GM23338 (cell line): ENCODE results near the gene PKNOX2. TPM values are rescaled to one million over a fixed set of nuclear protein-coding genes. Genes with fewer than 3 reads are reported as not detected.

Source experiments
- ATAC-seq: fragments of 200-7000 bp; cut with Tn5 transposase; 3 replicates; pipeline ENCODE4 v1.9.1; 2020
- DNase-seq: peaks from one replicate; pipeline ENCODE4 v3.0.0-alpha.2; 2015; ENCODE audit warnings: low spot score
- H2AFZ ChIP-seq: fragments of 200-600 bp; sonication (generic); 2 replicates; pipeline ENCODE4 v1.8.0; 2016; ENCODE audit warnings: antibody characterized with exemption, mild to moderate bottlenecking, moderate library complexity
- H3F3A ChIP-seq: fragments of 200-600 bp; sonication (generic); replicated peaks from 2 replicates; pipeline ENCODE4 v1.8.0; 2017; ENCODE audit warnings: antibody characterized with exemption, mixed run types, low read depth
- H3K27ac ChIP-seq: fragments of 200-600 bp; sonication (generic); 2 replicates; pipeline ENCODE4 v1.6.1; 2016; ENCODE audit warnings: low read depth
- H3K27me3 ChIP-seq: fragments of 200-600 bp; sonication (generic); 2 replicates; pipeline ENCODE4 v1.8.0; 2016; ENCODE audit warnings: mild to moderate bottlenecking, mixed run types, moderate library complexity; ENCODE audit not compliant: insufficient read depth
- H3K36me3 ChIP-seq: fragments of 200-600 bp; sonication (generic); 2 replicates; pipeline ENCODE4 v1.8.0; 2016; ENCODE audit warnings: mild to moderate bottlenecking; ENCODE audit not compliant: insufficient read depth
- H3K4me1 ChIP-seq: fragments of 200-600 bp; sonication (generic); 2 replicates; pipeline ENCODE4 v1.8.0; 2016; ENCODE audit warnings: mild to moderate bottlenecking, moderate library complexity; ENCODE audit not compliant: insufficient read depth
- H3K4me2 ChIP-seq: fragments of 200-600 bp; sonication (generic); 2 replicates; pipeline ENCODE4 v1.7.1; 2017; ENCODE audit warnings: mixed run types
- H3K4me3 ChIP-seq: fragments of 200-600 bp; sonication (generic); 2 replicates; pipeline ENCODE4 v1.6.1; 2016; ENCODE audit warnings: mixed run types
- H3K79me2 ChIP-seq: fragments of 200-600 bp; sonication (generic); replicated peaks from 2 replicates; pipeline ENCODE4 v1.8.0; 2017; ENCODE audit warnings: mild to moderate bottlenecking; ENCODE audit not compliant: insufficient read depth
- H3K9me2 ChIP-seq: fragments of 200-600 bp; sonication (generic); 2 replicates; pipeline ENCODE4 v1.8.0; 2017; ENCODE audit not compliant: insufficient read depth
- H4K20me1 ChIP-seq: fragments of 200-600 bp; sonication (generic); replicated peaks from 2 replicates; pipeline ENCODE4 v1.8.0; 2017; ENCODE audit warnings: mild to moderate bottlenecking; ENCODE audit not compliant: insufficient read depth
- H3K27ac Mint-ChIP-seq: 2 replicates; pipeline ENCODE4 v1.8.0; 2020; ENCODE audit warnings: inconsistent platforms, mild to moderate bottlenecking, moderate library complexity, mixed read lengths
- H3K27me3 Mint-ChIP-seq: 3 replicates; pipeline ENCODE4 v1.8.0; 2022; ENCODE audit warnings: low read depth, mild to moderate bottlenecking, moderate library complexity, mixed read lengths, inconsistent platforms; ENCODE audit not compliant: insufficient read depth, poor library complexity
- H3K36me3 Mint-ChIP-seq: 3 replicates; pipeline ENCODE4 v1.8.0; 2021; ENCODE audit warnings: low read depth, mild to moderate bottlenecking, inconsistent platforms, moderate library complexity, mixed read lengths
- H3K4me1 Mint-ChIP-seq: 3 replicates; pipeline ENCODE4 v1.8.0; 2020; ENCODE audit warnings: mild to moderate bottlenecking, inconsistent platforms, mixed read lengths
- H3K4me3 Mint-ChIP-seq: 3 replicates; pipeline ENCODE4 v1.8.0; 2021; ENCODE audit warnings: moderate library complexity, mild to moderate bottlenecking, inconsistent platforms, mixed read lengths
- H3K9me3 Mint-ChIP-seq: 3 replicates; pipeline ENCODE4 v1.8.0; 2020; ENCODE audit warnings: moderate library complexity, mild to moderate bottlenecking, inconsistent platforms, mixed read lengths
- CTCF ChIP-seq, 2 experiments: fragments of 200-600 bp in 1 of 2; sonication (generic) in 1 of 2; conservative IDR thresholded peaks; 2 replicates each; pipeline versions ENCODE4 v1.5.1 to v1.6.1; 2016 to 2017; ENCODE audit warnings: antibody characterized with exemption in 2 of 2, low read depth in 2 of 2, mild to moderate bottlenecking in 2 of 2, moderate library complexity in 1 of 2
- EZH2 ChIP-seq: fragments of 200-600 bp; sonication (generic); IDR thresholded peaks from one replicate; pipeline ENCODE4 v1.8.0; 2017; ENCODE audit warnings: antibody characterized with exemption, mild to moderate bottlenecking, low read depth; ENCODE audit not compliant: unreplicated experiment
- JUNB ChIP-seq: IDR thresholded peaks from one replicate; pipeline ENCODE4 v1.6.1; 2016; ENCODE audit warnings: antibody characterized with exemption; ENCODE audit not compliant: unreplicated experiment
- NANOG ChIP-seq: IDR thresholded peaks from 2 replicates; pipeline ENCODE4 v1.6.1; 2016; ENCODE audit warnings: antibody characterized with exemption, borderline replicate concordance
- ZNF331 ChIP-seq: fragments of 250-450 bp; sonication (Bioruptor Pico); IDR thresholded peaks from 2 replicates; pipeline ENCODE4 v1.5.0; 2020; ENCODE audit warnings: low read depth, mild to moderate bottlenecking, moderate library complexity
- ZNF462 ChIP-seq: fragments of 250-450 bp; sonication (Bioruptor Pico); IDR thresholded peaks from 2 replicates; pipeline ENCODE4 v1.5.0; 2020; ENCODE audit warnings: mild to moderate bottlenecking, moderate library complexity
- polyA plus RNA-seq: library from polyadenylated mRNA; unstranded; fragments of >200 nt; fragmentation: Nextera tagmentation; extraction: Ambion mirVana; gene quantifications from 2 replicates; pipeline ENCODE4 v1.2.1, GENCODE V29; 2016
- total RNA-seq: library from RNA; depleted of rRNA; stranded (reverse); fragments of >200 nt; shearing (Covaris generic); gene quantifications from 2 replicates; pipeline ENCODE4 v1.2.3, GENCODE V29; 2014
- TF ChIP-seq, protein P1 (sequence below): IDR thresholded peaks from one replicate; pipeline ENCODE4 v1.6.1; 2018; ENCODE audit warnings: antibody characterized with exemption; ENCODE audit not compliant: unreplicated experiment

PKNOX2 gene
- total and polyA plus RNA-seq, 2 experiments from 2014 or later, result 0.42 to 0.83 TPM

DNA sequence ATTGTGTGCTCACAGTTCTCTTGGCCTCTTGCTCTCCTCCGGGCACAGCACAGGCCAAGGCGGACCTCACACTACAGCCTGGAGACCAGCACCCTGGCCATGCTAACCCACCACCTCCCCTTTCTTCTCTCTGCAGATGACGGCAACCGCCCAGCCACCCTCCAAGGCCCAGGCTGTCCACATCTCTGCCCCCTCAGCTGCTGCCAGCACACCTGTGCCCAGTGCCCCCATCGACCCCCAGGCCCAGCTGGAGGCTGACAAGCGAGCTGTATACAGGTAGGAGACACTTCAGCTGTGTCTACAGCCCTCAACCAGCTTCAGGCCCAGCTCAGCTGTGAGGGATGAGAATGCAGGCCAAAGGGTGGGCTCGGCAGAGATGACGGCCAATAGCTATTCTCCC lies 203.2 kb downstream of the PKNOX2 start (continued):
- TF ChIP-seq ZNF462 (CRISPR knock-in tag) (no peak), ZNF331 (no peak)

DNA sequence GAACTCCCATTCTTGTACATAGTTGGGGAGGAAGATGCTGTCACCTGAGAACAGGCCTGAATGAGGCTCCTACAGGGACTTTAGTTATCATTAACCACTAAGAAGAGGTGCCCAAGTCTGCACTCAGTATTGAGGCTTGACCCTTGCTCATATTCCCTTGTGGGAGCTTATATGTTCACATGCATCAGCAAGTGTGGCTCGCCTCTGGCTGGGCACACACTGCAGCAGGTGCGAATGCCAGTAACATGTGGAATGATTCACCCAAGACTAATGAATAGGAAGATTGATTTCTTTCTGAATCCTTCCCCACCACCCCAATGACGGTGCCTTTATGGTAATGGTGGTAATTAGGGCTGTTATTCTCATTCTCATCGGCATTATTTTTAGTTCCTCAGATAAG lies 204.2 kb downstream of the PKNOX2 start:
- Mint-ChIP-seq H3K9me3 (no peaks in the 10 kb centered on the region), H3K27ac (no peak overlapping the region), H3K36me3 (no peaks in the 10 kb centered on the region; the same call in 2 of the 3 replicates), H3K4me3 (no peak overlapping the region), H3K27me3 (peaks cover 15% of the 10 kb centered on the region), H3K4me1 (peaks cover 49% of the 10 kb centered on the region)
- 0 out of 2 replicates have a peak, but pooled peaks cover 7% of the 10 kb centered on the region for H3K9me2 ChIP-seq
- H3K27me3 ChIP-seq, result no peaks in the 10 kb centered on the region
- ATAC-seq (no peak), DNase-seq (no peak)
- no peak overlapping the region for H2AFZ ChIP-seq
- H3K4me3 ChIP-seq, result no peak overlapping the region
- no peaks in the 10 kb centered on the region for H4K20me1 ChIP-seq
- no peaks in the 10 kb centered on the region for H3K79me2 ChIP-seq
- no peaks in the 10 kb centered on the region for H3K36me3 ChIP-seq
- peaks cover 8% of the 10 kb centered on the region; the same call in 1 of the 2 replicates for H3F3A ChIP-seq
- H3K27ac ChIP-seq, result no peak overlapping the region
- no peak overlapping the region for H3K4me2 ChIP-seq
- H3K4me1 ChIP-seq, result peaks cover 24% of the 10 kb centered on the region
- TF ChIP-seq EZH2 (no peak), JUNB (no peak), CTCF (conservative IDR thresholded peaks at IDR 0.05; ENCODE audit: low read depth in 2 of 2) (no peak), NANOG (no peak)
- TF ChIP-seq, protein P1, sequence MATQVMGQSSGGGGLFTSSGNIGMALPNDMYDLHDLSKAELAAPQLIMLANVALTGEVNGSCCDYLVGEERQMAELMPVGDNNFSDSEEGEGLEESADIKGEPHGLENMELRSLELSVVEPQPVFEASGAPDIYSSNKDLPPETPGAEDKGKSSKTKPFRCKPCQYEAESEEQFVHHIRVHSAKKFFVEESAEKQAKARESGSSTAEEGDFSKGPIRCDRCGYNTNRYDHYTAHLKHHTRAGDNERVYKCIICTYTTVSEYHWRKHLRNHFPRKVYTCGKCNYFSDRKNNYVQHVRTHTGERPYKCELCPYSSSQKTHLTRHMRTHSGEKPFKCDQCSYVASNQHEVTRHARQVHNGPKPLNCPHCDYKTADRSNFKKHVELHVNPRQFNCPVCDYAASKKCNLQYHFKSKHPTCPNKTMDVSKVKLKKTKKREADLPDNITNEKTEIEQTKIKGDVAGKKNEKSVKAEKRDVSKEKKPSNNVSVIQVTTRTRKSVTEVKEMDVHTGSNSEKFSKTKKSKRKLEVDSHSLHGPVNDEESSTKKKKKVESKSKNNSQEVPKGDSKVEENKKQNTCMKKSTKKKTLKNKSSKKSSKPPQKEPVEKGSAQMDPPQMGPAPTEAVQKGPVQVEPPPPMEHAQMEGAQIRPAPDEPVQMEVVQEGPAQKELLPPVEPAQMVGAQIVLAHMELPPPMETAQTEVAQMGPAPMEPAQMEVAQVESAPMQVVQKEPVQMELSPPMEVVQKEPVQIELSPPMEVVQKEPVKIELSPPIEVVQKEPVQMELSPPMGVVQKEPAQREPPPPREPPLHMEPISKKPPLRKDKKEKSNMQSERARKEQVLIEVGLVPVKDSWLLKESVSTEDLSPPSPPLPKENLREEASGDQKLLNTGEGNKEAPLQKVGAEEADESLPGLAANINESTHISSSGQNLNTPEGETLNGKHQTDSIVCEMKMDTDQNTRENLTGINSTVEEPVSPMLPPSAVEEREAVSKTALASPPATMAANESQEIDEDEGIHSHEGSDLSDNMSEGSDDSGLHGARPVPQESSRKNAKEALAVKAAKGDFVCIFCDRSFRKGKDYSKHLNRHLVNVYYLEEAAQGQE, result no peak
